WERI-Rb-1 (cell line): ENCODE measurements around the gene CASS4.

Source experiments
- DNase-seq: peaks from one replicate; pipeline ENCODE4 v3.0.0-alpha.2; 2020
- H3K27ac ChIP-seq: fragments of 250-450 bp; sonication (Bioruptor Pico); 2 replicates; pipeline ENCODE4 v1.5.1; 2020; ENCODE audit warnings: mild to moderate bottlenecking, moderate library complexity
- H3K27me3 ChIP-seq: fragments of 250-450 bp; sonication (Bioruptor Pico); 2 replicates; pipeline ENCODE4 v1.5.1; 2021; ENCODE audit warnings: mild to moderate bottlenecking, low read depth, moderate library complexity; ENCODE audit not compliant: insufficient read depth, severe bottlenecking
- H3K36me3 ChIP-seq: fragments of 250-450 bp; sonication (Bioruptor Pico); 2 replicates; pipeline ENCODE4 v1.5.1; 2020; ENCODE audit warnings: mild to moderate bottlenecking, moderate library complexity
- H3K4me3 ChIP-seq: 2 replicates; pipeline ENCODE4 v1.5.1; 2011; ENCODE audit warnings: low read depth, mild to moderate bottlenecking, control low read depth, low read length
- H3K9me3 ChIP-seq: fragments of 250-450 bp; sonication (Bioruptor Pico); 2 replicates; pipeline ENCODE4 v1.5.1; 2021; ENCODE audit warnings: mild to moderate bottlenecking, moderate library complexity; ENCODE audit not compliant: severe bottlenecking
- CTCF ChIP-seq: IDR thresholded peaks from 2 replicates; pipeline ENCODE4 v1.5.1; 2011; ENCODE audit warnings: low read depth, mild to moderate bottlenecking, control low read depth, inconsistent platforms, low read length

CASS4 gene

DNA sequence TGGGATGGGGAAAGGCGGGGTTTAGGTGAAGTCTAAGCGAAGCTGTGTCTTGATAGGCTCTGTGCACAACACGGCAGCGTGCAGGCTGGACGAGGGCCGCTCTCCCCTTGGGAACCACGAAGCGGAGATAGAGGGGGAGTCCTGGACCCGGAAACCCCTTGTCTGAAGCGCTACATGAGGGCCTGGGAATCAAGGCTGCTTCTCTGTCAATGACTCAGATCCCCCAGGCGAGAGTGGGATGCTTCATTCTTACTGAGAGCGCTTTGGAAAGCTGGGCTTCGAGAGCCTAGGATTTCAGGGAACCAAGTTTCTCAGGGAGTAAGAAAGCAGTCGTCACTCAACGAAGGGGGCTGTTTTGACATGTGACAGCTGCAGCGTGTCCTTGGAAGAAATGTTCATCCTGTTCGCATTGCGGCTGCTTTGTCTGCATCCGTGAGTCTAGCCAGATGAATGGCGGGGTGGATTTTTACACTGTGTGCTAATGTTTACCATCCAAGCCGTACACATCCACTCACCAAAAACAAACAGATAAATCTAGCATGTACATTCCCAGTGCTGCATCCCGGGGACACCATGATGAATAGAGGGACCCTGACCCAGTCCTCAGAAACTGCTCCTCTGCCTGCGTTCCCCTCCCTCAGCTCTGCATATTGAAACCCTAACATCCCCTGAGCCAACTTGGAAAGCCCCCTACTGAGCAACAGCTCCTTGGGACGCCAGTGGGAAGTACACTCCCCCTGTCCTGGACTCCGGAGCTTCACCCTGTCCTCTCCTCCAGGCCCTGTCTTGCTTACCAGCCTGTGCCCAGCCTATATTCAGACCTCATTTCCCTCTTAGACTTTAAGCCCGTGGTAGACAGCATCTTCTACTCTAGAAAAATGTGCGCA lies 31.8 kb downstream of the CASS4 start:
- DNase-seq, result no peak
- H3K4me3 ChIP-seq, result no peak overlapping the region
- no peak for TF ChIP-seq CTCF
- no peak overlapping the region for H3K27ac ChIP-seq
- no peaks in the 10 kb centered on the region for H3K9me3 ChIP-seq
- peaks cover 87% of the 10 kb centered on the region for H3K27me3 ChIP-seq
- H3K36me3 ChIP-seq, result no peaks in the 10 kb centered on the region

DNA sequence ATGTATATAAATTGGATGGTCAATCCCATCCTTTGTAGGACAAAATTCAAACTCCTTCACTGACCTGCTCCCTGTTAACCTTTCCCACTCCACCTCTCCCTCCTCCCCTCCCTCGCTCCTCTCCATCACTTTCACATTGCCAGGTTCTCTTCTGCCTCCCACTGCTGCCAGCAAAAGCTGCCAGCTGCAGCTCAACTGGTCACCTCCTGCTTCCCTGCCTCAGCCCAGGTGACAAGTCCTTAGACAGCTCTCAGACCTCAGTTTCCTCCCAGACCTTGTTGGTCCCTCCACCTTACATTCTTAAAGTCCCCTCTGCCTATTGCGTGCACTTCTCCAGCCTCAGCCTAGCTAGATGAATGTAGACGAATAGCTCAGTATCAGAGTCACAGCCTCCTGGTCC lies 33.1 kb downstream of the CASS4 start:
- Histone ChIP-seq H3K27me3 (peaks cover 79% of the 10 kb centered on the region), H3K27ac (no peak overlapping the region), H3K4me3 (no peak overlapping the region), H3K36me3 (no peaks in the 10 kb centered on the region), H3K9me3 (no peaks in the 10 kb centered on the region)
- DNase-seq, result no peak
- no peak for TF ChIP-seq CTCF

- H3K27ac ChIP-seq, result no peak overlapping the region
- no peak overlapping the region for H3K4me3 ChIP-seq
- no peak for TF ChIP-seq CTCF
- peaks cover 79% of the 10 kb centered on the region for H3K27me3 ChIP-seq
- H3K9me3 ChIP-seq, result no peaks in the 10 kb centered on the region
- no peak for DNase-seq
- H3K36me3 ChIP-seq, result no peaks in the 10 kb centered on the region
Observed at GRCh38 chr20:56445540-56445939, 33.5 kb downstream of the CASS4 start.

DNA sequence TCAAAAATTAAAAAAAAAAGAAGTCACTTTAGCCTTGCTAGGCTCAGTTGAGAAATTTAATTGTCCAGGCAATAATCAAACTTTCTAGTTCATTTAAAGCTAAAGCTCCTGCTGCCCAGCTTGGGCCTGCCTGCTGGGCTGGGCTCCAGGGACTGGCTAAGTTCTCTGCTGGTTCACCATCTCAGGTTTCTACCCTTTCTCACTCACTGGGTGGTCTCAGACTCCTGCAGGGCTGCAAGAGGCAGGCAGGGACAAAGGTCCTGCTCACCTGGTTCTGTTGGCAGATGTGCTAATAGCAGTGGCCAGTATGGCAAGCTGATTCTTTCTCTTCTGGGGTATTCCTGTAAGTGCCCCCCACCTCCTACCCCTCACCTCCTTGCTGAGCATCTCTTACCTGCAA lies 35.2 kb downstream of the CASS4 start:
- Histone ChIP-seq H3K4me3 (no peak overlapping the region), H3K27me3 (peaks cover 75% of the 10 kb centered on the region), H3K27ac (no peak overlapping the region), H3K9me3 (no peaks in the 10 kb centered on the region), H3K36me3 (no peaks in the 10 kb centered on the region)
- DNase-seq, result no peak
- TF ChIP-seq CTCF, result no peak

GRCh38 chr20:56449459-56449858 lies 37.4 kb downstream of the CASS4 start:
- no peak for DNase-seq
- H3K27me3 ChIP-seq, result peaks cover 72% of the 10 kb centered on the region
- H3K27ac ChIP-seq, result no peak overlapping the region
- H3K36me3 ChIP-seq, result no peaks in the 10 kb centered on the region
- no peak overlapping the region for H3K4me3 ChIP-seq
- TF ChIP-seq CTCF, result no peak
- no peaks in the 10 kb centered on the region for H3K9me3 ChIP-seq
